Effector CD8-positive, alpha-beta T cell (primary cell): ENCODE results near the gene ZNF177.
"Not testable (repeated sequence)": the region's sequence is repeated elsewhere in the genome, so short reads cannot be mapped to it uniquely, and the experiment has no call there.

Source experiments
- DNase-seq: peaks from one replicate; lab custom pipeline; 2025; lab: John Stamatoyannopoulos, UW
- total RNA-seq, 4 experiments: gene quantifications; one replicate each; lab custom pipeline; 2026; lab: John Stamatoyannopoulos, UW

The ZNF177 gene
- total RNA-seq: 0 reads per million in 4 experiments

DNA sequence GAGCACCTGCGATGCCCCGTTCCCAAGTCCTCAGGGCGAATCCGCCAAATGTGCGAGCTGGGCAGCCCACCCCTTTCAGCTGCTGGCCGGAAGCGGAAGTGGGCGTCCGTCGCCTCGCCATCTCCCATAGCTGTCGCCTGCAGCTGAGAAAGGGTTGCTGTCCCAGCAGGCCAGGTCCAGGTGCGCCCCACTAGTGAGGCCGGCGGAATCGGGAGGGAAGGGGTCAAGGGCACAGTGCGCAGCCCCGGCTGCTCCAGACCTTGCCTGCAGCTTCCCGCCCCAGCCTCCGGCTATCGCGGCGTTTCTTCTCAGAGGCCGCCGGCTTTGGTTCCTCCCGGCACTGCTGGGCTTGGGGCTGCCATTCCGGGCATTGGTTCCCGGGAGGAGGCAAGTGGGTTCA lies at the start of gene ZNF177:
Gene ZNF177, plus strand, starts transcription at position 109 of the 400 bp plus-strand sequence. CDS start 15,299 bp downstream, outside the sequence.
- DNase-seq: no peak

DNA sequence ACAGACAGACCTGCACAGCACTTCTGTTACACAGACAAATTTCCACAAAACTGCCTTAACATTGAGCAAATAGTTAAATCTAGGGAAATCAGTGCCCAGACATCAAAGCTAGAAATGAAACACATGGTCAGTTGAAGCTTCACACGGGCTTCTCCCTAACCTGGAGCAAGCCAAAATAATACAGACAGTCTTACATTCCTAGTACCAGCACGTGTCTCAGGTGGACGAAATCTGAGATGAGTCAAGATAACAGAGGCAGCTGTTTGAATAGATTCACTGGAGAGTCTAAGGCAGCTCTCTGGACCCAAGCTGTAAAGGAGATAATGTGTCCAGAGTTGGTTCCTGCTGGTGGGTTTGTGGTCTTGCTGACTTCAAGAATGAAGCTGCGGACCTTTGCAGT lies 49.1 kb upstream of the ZNF177 start:
- no peak for DNase-seq

DNA sequence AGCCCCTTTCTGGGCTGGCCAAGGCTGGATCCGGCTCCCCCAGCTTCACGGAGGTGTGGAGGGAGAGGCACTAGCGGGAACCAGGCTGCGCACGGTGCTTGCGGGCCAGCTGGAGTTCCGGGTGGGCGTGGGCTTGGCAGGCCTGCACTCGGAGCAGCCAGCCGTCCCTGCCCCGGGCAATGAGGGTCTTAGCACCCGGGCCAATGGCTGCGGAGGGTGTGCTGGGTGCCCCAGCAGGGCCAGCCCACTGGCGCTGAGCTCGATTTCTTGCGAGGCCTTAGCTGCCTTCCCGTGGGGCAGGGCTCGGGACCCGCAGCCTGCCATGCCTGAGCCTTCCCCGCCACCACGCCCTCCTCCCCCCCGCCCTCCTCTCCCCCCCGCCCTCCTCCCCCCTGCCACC lies 41.5 kb upstream of the ZNF177 start:
- no peak for DNase-seq

DNA sequence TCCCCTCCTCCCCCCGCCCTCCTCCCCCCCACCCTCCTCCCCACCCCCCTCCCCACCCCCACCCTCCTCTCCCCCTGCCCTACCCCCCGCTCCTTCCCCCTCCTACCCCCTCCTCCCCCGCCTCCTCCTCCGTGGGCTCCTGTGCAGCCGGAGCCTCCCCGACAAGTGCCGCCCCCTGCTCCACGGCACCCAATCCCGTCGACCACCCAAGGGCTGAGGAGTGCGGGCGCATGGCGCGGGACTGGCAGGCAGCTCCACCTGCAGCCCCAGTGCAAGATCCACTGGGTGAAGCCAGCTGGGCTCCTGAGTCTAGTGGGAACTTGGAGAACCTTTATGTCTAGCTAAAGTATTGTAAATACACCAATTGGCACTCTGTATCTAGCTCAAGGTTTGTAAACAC lies 41.1 kb upstream of the ZNF177 start:
- DNase-seq: not testable (repeated sequence)

DNA sequence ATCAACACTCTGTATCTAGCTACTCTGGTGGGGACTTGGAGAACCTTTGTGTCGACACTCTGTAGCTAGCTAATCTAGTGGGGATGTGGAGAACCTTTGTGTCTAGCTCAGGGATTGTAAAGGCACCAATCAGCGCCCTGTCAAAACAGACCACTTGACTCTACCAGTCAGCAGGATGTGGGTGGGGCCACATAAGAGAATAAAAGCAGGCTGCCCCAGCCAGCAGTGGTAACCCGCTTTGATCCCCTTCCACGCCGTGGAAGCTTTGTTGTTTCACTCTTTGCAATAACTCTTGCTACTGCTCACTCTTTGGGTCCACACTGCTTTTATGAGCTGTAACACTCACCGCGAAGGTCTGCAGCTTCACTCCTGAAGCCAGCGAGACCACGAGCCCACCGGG lies 40.6 kb upstream of the ZNF177 start:
- not testable (repeated sequence) for DNase-seq

DNA sequence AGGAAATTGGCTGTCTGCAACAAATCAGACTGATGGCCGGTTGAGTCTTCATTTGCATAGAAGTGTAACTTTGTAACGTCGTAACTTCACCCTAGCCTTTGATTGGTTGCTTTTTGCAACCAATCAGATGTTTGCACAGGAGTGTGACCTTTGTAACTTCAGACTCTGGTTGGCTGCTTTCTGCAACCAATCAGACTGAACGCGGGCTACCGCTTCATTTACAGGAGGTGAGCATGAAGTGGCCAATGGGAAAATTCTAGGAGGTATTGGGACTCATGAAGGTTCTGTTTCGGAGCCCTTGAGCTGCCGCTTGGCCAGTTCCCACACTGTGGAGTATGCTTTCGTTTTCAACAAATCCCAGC lies 39.3 kb upstream of the ZNF177 start:
- peak; percentile 30 for DNase-seq

DNA sequence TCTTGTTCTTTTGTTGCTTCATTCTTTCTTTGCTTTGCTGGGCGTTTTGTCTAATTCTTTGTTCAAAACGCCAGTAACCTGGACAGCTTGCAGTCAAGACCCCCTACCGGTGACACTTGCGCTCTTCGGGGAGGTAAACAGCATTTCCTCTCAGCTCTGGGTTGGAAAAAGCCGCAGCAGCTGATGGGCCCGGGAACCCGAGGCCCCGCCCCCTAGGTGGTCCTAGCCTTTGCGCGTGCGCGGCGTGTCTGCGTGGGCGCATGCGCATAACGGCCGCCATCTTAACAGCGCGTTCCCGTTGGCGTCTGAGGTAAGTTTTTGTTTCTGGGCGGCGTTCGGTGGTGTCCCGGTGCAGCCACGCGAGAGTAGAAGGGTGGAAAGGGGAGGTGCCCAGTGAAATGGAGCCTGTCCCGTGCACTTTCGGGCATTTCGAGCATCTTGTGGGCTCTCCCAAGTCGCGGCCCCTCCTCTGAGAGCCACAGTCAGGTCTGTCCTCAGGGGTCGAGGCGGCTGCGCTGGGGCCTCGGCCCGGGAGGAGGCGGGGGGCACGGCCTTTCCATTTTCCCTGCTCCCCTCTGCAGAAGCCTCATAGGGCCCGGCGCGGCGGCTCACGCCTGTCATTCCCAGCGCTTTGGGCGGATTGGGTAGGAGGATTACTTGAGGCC lies 38.8 kb upstream of the ZNF177 start, which contains the start of gene ZNF559:
Gene ZNF559, plus strand, starts transcription at position 261 of the 665 bp plus-strand sequence. CDS start 14,371 bp downstream, outside the sequence.
- peak; percentile 96 for DNase-seq

DNA sequence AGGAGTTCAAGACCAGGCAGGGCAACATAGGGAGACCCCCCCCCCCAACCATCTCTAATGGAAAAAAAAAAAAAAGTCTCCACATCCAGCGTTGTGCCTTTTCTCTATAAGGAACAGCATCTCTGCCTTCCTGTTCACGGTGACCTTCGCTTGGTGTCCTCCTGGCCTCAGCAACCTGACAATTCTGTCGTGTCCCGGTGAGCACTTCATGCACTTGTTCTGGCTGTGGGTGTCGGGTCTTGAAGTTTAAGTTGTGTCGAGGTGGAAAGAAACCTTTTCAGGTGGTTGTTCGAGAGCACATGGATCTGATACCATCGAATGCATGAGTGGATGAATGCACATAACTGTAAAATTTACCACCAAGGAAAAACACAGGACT lies 38.2 kb upstream of the ZNF177 start:
- DNase-seq: no peak

DNA sequence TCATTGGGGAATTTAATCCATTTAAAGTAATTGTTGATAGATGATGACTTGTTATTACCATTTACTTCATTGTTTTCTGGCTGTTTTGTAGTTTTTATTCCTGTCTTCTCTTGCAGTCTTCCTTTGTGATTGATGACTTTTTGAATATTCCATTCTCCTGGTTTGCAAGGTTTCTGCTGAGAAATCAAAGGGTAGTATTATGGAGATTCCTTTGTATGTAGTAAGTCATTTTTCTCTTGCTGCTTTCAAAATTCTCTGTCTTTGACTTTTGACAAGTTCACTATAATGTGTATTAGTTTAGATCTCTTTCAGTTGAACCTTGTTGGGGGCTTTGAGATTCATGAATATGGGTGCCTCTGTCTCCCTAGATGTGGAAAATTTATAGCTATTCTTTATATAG lies 32.8 kb upstream of the ZNF177 start:
- no peak for DNase-seq

DNA sequence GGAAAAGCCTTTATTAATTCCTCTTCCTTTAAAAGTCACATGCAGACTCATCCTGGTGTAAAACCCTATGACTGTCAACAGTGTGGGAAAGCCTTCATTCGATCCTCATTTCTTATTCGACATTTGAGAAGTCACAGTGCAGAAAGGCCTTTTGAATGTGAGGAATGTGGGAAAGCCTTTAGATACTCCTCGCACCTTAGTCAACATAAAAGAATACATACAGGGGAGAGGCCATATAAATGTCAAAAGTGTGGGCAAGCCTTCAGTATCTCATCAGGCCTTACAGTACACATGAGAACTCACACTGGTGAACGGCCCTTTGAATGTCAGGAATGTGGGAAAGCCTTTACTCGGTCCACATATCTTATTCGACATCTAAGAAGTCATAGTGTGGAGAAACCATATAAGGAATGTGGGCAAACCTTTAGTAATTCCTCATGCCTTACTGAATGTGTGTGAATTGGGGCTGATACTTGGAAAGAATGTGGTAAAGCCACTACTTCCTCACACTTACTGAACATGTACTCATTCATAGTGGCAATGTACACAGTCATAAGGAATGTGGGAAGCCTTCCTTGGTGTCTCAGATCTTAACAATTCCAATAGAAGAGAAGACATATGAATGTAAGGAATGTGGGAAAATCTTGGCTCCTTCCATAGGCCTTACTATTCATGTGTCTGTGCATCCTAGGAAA lies 20.1 kb upstream of the ZNF177 start:
- no peak for DNase-seq

DNA sequence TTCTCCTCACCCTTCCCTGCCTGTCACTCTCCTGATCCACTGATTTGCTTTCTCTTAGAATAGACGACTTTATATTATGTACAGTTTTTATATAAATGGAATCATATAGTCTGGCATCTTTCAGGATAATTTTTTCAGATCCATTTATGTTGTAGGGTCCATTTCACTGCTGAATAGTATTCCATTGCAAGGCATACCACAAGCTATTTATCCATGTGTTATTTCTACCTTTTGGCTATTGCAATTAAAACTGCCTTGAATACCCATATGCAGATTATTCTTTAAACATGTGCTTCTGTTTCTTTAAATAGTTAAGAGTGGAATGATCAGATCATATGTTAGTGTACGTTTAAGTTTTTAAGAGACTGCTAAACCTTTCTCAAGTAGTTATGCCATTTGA lies 17.8 kb upstream of the ZNF177 start:
- no peak for DNase-seq

DNA sequence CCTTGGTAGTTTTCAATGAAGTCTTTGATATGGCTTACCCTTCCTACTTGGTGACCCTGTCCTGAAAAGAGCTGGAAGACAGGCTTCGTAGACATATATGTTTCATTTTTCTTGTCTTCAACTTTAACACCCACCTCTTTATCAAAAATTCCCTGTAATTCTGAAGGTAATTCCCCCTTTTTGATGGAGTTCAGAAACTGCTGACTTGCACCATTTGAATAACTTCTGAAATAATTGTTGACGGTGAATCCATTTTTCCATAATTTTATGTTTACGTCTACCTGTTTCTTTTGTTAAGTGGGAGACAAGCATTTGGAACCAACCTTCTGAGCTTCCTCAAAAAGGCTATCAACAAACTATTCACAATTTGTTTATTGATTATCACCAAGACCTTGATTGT lies 14.6 kb upstream of the ZNF177 start:
- no peak for DNase-seq

DNA sequence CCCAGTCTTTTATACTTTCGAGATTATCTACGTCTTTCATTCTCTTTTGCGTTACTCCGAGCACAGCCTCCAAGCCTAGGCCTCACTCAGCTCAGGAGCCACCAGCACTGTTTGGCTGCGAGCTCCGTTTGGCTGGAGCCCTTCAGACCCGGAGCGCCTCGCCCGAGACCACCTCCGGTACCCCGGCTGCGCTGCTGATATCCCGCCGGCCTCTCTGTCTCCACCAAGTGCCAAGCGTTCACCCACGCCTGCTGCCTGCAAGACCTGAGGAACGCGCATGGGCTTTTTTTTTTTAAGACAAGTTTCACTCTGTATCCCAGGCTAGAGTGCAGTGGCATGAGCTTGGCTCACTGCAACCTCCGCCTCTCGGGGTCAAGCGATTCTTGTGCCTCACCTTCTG lies 14.1 kb upstream of the ZNF177 start:
- no peak for DNase-seq

DNA sequence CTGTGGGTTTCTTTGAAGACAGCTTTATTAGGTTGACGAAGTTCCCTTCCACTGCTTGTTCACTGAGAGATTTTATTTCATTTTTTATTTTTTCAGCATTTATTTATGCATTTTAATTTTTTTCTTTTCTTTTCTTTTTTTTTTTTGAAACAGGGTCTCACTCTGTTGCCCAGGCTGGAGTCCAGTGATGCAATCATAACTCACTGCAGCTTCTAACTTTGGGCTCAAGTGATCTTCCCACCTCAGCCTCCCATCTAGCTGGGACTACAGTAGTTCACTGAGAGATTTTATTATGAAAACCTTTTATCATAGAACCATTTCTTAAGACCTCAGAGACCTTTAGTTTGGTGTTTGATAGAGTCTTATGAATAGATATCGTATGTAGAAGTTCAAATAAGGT lies 10.3 kb upstream of the ZNF177 start:
- DNase-seq: no peak

DNA sequence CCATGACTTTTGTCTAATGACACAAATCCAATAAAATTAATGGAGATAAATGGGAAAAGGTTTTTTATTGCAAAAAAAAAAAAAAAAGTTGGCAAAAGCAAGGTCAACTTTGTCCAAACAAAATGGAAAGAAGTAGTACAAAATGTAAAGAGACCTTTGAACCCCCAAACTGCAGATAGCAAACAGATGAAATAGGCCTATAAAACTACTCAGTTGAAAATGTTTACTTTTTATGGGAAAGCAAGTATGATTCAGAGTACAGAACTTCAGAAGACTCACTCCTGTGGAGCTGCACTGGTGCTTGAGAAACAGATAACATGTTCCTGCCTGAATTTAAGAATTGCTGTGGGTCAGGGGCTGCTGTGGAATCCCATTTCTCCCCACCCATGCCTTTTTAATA lies 9.8 kb upstream of the ZNF177 start:
- no peak for DNase-seq

DNA sequence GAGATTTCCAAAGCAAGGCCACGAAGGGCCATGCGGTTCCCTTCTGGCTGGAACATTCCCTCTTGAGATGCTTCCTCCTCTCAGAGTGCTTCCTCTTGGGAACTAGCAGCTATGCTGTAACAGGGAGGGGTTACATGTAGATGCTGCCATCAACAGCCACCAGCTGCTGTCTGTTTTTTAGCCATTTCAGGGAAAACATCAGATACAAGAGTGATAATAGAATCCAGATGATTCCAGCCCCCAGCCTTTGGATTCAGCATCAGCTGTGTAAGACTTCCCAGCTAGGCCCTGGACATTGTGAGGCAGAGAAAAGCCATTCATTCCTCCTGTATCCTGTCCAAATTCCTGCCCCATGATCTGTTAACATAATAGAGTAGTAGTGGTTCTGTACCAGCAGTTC lies 8.2 kb upstream of the ZNF177 start:
- DNase-seq: no peak

DNA sequence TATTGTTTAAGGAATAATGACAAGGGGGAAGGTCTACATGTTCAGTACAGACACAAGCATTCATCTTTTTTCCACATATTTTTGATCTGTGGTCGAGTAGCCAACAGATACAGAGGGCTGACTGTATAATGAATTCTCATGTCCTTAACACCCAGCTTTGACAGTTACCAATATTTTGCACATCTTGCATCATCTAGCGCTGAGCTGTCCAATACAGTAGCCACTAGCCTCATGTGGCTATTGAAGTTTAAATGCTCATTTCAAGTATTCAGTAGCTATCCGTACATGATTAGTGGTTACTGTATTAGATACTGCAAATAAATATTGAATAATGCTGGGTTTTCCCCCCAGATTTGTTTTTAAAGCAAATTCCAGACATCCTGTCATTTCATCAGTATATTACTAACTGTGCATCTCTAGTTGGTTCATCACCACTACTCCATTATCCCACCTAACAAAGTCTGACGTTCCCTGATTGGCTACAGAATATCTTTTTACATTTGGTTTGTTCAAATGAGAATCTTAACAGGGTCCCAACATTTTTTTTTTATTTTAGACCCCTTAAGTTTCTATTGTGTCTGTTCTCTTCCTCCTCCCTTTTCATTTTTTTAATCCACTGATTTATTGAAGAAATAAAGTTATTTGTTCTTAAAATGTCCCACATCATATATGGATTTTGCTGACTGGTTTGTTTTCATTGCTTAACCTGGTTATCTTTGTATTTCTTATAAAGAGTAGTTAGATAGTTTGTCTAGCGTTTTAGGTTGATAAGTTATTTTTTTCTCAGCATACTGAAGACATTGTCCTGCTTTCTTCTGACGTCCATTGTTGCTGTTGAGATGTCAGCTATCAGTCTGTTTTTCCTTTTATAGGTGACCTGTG lies 8.2 kb downstream of the ZNF177 start:
- DNase-seq: no peak

DNA sequence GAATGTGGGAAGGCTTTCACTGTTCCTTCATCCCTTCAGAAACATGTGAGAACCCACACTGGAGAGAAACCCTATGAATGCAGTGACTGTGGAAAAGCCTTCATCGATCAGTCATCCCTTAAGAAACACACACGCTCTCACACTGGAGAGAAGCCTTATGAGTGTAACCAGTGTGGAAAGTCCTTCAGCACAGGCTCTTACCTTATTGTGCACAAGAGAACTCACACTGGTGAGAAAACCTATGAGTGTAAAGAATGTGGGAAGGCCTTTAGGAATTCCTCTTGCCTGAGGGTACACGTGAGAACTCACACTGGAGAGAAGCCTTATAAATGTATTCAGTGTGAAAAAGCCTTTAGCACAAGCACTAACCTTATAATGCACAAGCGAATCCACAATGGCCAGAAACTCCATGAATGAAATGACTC lies 18.6 kb downstream of the ZNF177 start:
- DNase-seq: no peak

DNA sequence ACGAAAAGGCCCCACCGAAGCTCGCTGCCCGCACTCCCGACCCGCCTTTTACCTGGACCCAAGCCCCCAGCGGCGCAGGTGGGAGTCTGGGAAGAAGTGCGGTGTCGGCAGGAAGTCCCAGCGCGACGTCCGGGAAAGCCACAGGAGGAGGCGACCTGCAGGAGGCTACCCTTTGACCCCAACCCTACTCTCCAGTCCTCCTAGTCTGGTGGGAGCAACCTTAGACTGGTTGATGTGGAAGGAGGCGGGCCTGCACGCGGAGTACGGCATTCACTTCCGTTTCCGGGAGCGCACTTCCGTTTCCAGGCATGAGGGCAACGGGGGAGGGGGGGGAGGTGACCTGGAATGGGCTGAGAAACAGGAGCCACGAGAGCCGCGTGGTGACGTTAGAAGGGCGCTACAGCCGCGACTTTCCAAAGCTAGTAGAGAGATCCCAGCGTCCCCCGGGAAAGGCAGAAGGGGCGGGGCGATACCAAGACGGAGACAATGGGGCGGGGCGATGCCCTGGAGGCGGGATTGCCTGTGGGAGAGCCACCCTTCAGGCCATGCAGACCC lies 44.1 kb downstream of the ZNF177 start:
- peak; percentile 10 for DNase-seq

DNA sequence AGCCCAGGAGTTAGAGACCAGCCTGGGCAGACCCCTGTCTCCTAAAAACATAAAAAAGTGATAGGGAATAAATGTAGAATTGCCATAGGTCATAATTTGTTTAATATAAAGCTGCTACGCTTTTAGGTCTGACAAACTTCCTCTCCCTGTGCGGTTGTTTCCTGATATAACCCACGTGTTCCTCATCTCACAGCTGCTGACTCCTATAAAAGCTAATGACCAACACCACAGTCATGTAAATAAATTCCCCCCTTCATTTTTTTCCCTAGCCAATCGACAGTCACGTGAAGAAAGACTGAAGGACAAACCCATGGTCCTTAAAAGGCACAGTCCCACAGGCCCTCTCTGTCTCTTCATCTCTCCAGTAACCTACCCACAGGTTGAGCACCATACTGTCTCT lies 45.0 kb downstream of the ZNF177 start:
- DNase-seq: no peak

DNA sequence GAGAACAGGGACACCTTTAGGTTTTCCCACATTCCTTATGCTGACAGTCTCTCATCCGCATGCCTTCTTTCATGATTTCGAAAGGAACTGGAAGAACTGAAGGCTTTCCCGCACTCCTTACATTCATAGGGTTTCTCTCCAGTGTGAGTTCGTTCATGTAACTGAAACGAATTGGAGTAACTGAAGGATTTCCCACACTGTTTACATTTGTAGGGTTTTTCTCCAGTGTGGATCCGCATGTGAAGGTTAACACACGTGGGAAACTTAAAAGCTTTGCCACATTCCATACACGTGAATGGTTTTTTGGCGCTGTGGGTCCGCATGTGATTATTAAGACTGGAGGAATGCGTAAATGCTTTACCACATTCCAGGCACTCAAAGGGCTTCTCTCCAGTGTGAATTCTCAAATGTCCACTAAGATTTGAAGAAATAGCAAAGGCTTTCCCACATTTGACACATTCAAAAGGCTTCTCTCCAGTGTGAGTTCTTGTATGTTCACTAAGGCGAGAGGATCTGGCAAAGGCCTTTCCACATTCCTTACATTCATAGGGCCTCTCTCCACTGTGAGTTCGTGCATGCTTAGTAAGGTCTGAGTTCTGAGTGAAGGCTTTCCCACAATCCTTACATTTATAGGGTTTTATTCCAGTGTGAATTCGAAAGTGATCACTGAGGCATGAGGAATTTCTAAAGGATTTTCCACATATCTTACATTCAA lies 50.6 kb downstream of the ZNF177 start:
- no peak for DNase-seq

DNA sequence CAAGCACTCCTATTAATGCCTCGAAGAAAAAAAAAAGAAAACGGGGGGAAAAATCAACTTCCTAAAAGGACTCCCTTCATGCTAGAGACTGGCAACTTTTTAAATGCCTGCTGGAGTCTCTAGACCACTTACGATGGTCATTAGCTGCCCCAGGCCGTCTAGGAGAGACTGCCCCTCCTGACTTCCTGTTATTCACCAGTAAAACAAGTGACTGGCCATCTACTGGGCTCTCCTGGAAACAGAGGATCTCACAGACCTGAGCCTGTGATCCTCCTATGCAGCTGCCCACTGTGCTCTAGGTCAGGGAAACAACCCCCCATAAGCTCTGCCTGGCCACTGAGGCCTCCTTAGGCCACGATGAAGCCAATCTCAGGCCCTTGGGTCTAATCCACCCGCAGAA lies 65.1 kb downstream of the ZNF177 start:
- no peak for DNase-seq
